ENCODE data around the gene RBL2.
"Not testable (repeated sequence)": the region's sequence is repeated elsewhere in the genome, so short reads cannot be mapped to it uniquely, and the experiment has no call there.

The RBL2 gene

DNA sequence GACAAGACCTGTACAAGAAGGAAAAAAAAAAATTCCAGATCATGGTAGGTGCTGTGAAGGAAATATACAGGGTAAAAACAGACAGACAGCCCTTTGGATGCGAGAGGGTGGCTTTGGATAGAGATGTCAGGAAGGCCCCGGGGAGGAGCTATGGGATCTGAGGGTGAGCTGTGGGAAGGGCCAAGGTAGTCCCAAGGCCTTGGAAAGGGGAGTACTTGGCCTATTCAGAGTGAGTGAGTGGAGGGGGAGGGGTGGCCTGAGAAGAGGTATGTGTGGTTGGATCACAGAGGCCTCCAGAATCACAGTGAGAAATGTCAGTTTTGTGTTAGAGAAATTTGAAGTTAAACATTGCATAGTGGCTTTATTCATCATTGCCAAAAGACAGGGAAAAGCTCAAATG lies 99.9 kb downstream of the RBL2 start:
- no peaks in the 10 kb centered on the region for H3K27me3 ChIP-seq (ENCODE audit: insufficient read depth, insufficient read length)
- no peak overlapping the region for H3K9ac ChIP-seq (ENCODE audit: insufficient read length, low read depth)
- no peak for TF ChIP-seq YY1 (IDR thresholded peaks at IDR 0.05; ENCODE audit: insufficient read depth, insufficient read length)
- no peak for TF ChIP-seq ZNF274 (IDR thresholded peaks at IDR 0.05; ENCODE audit: low read depth, low read length)
- TF ChIP-seq SUZ12 (IDR thresholded peaks at IDR 0.05; ENCODE audit: extremely low read depth, insufficient read depth, insufficient read length) = no peak
- no peaks in the 10 kb centered on the region for H3K4me1 ChIP-seq (ENCODE audit: insufficient read depth, insufficient read length)
- no peak for DNase-seq (ENCODE audit: low read depth, low spot score)
- H3K4me3 ChIP-seq (ENCODE audit: insufficient read length, low read depth) = no peak overlapping the region
- H3K36me3 ChIP-seq (ENCODE audit: insufficient read depth, insufficient read length, low read length) = no peaks in the 10 kb centered on the region
- peaks cover 11% of the 10 kb centered on the region; the same call in 1 of the 2 replicates for H3K9me3 ChIP-seq (ENCODE audit: insufficient read depth, low read length)

- H3K4me3 ChIP-seq (ENCODE audit: insufficient read length, low read depth) = no peak overlapping the region
- H3K9me3 ChIP-seq (ENCODE audit: insufficient read depth, low read length) = peaks cover 11% of the 10 kb centered on the region; the same call in 1 of the 2 replicates
- H3K36me3 ChIP-seq (ENCODE audit: insufficient read depth, insufficient read length, low read length) = no peaks in the 10 kb centered on the region
- no peak for DNase-seq (ENCODE audit: low read depth, low spot score)
- TF ChIP-seq YY1 (IDR thresholded peaks at IDR 0.05; ENCODE audit: insufficient read depth, insufficient read length) (no peak), ZNF274 (IDR thresholded peaks at IDR 0.05; ENCODE audit: low read depth, low read length) (no peak)
- H3K27me3 ChIP-seq (ENCODE audit: insufficient read depth, insufficient read length) = no peaks in the 10 kb centered on the region
- H3K9ac ChIP-seq (ENCODE audit: insufficient read length, low read depth) = no peak overlapping the region
- H3K4me1 ChIP-seq (ENCODE audit: insufficient read depth, insufficient read length) = no peaks in the 10 kb centered on the region
Measured at GRCh38 chr16:53537626-53538025, 103.4 kb downstream of the RBL2 start.

DNA sequence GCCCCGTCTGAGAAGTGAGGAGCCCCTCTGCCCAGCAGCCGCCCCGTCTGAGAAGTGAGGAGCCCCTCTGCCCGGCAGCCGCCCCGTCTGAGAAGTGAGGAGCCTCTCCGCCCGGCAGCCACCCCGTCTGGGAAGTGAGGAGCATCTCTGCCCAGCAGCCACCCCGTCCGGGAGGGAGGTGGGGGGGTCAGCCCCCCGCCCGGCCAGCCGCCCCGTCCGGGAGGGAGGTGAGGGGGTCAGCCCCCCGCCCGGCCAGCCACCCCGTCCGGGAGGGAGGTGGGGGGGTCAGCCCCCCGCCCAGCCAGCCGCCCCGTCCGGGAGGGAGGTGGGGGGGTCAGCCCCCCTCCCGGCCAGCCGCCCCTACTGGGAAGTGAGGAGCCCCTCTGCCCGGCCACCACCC lies 105.1 kb downstream of the RBL2 start:
- H3K36me3 ChIP-seq (ENCODE audit: insufficient read depth, insufficient read length, low read length); H3K4me3 ChIP-seq (ENCODE audit: insufficient read length, low read depth); DNase-seq (ENCODE audit: low read depth, low spot score); H3K9ac ChIP-seq (ENCODE audit: insufficient read length, low read depth); H3K4me1 ChIP-seq (ENCODE audit: insufficient read depth, insufficient read length); H3K27me3 ChIP-seq (ENCODE audit: insufficient read depth, insufficient read length): not testable (repeated sequence)
- H3K9me3 ChIP-seq (ENCODE audit: insufficient read depth, low read length) = peaks cover 11% of the 10 kb centered on the region; the same call in 1 of the 2 replicates

GRCh38 chr16:53539759-53540718 lies 105.8 kb downstream of the RBL2 start:
- peaks cover 11% of the 10 kb centered on the region; the same call in 1 of the 2 replicates for H3K9me3 ChIP-seq (ENCODE audit: insufficient read depth, low read length)
- H3K36me3 ChIP-seq (ENCODE audit: insufficient read depth, insufficient read length, low read length); DNase-seq (ENCODE audit: low read depth, low spot score); H3K4me1 ChIP-seq (ENCODE audit: insufficient read depth, insufficient read length); H3K9ac ChIP-seq (ENCODE audit: insufficient read length, low read depth); H3K27me3 ChIP-seq (ENCODE audit: insufficient read depth, insufficient read length); H3K4me3 ChIP-seq (ENCODE audit: insufficient read length, low read depth): not testable (repeated sequence)

All from NT2/D1 (cell line).